Measurements from ENCODE around the gene ZNF579.

ZNF579 gene

DNA sequence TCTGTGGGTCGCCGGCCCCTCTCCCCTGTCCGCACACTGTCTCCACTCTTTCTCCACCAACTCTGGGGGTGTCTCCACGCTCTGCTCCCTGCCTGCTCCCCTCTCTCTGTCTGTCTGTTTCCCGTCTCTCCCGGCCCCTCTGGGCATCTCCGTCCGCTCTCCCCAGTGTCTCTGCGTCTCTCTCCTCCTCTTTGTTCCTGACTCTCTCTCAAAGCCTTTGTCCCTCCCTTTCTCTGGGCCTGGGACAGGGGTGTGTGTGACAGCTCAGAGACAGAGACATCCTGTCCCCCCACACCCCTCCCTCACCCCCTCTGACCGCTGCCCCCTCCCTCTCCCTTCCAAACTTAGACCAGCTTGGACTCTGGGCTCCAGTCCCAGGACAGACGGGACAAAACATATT lies 34.6 kb downstream of the ZNF579 start:
- Histone ChIP-seq H3K9me3 (ENCODE audit: insufficient read depth, low read length, severe bottlenecking) (no peaks in the 10 kb centered on the region), H3K4me2 (ENCODE audit: insufficient read depth, low read length) (no peak overlapping the region), H2AFZ (ENCODE audit: low read depth, low read length) (no peak overlapping the region), H3K27me3 (ENCODE audit: insufficient read depth, low read length, poor library complexity) (no peaks in the 10 kb centered on the region), H3K4me3 (ENCODE audit: low read depth in 1 of 2, low read length in 2 of 2) (no peak overlapping the region), H3K36me3 (ENCODE audit: insufficient read depth, low read length) (no peaks in the 10 kb centered on the region), H4K20me1 (ENCODE audit: insufficient read depth, low read length) (no peaks in the 10 kb centered on the region), H3K4me1 (ENCODE audit: insufficient read depth, low read length) (no peaks in the 10 kb centered on the region), H3K27ac (ENCODE audit: low read length) (no peak overlapping the region), H3K79me2 (ENCODE audit: insufficient read depth, low read length) (no peaks in the 10 kb centered on the region), H3K9ac (ENCODE audit: low read depth, low read length) (no peak overlapping the region)
- DNase-seq = no peak
- no peak for ATAC-seq (ENCODE audit: insufficient read depth, low read depth)
- TF ChIP-seq, protein P1, sequence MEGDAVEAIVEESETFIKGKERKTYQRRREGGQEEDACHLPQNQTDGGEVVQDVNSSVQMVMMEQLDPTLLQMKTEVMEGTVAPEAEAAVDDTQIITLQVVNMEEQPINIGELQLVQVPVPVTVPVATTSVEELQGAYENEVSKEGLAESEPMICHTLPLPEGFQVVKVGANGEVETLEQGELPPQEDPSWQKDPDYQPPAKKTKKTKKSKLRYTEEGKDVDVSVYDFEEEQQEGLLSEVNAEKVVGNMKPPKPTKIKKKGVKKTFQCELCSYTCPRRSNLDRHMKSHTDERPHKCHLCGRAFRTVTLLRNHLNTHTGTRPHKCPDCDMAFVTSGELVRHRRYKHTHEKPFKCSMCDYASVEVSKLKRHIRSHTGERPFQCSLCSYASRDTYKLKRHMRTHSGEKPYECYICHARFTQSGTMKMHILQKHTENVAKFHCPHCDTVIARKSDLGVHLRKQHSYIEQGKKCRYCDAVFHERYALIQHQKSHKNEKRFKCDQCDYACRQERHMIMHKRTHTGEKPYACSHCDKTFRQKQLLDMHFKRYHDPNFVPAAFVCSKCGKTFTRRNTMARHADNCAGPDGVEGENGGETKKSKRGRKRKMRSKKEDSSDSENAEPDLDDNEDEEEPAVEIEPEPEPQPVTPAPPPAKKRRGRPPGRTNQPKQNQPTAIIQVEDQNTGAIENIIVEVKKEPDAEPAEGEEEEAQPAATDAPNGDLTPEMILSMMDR (IDR thresholded peaks at IDR 0.05; ENCODE audit: borderline replicate concordance, extremely low read depth, low read length, poor library complexity, severe bottlenecking) = no peak
- no peak for TF ChIP-seq EZH2 (IDR thresholded peaks at IDR 0.05; ENCODE audit: borderline replicate concordance, low read depth, low read length, severe bottlenecking)

DNA sequence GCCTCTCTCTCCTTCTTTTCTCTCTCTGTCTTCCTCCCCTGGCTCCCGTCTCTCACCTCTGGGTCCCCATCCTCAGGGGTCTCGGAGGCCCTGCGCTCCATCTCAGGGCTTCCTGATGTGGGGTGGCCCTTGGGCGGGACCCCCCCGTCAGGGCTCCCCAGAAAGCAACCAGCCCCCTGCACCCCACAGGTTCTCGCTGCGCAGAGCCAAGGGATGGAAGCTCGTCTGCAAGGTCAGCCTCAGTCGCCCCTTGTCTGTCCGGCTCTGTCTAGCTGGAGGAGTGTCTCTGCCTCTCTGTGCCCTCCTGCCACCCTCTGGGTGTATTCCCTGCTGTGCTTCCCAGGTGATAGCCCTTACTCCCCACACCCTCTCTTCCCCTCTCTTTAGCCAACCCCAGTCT lies 35.2 kb downstream of the ZNF579 start, which contains the start of gene SBK3:
Gene SBK3, minus strand, starts transcription at position 101 of the 400 bp plus-strand sequence. Its CDS starts 0 bp downstream, at position 101.
- Histone ChIP-seq H3K27me3 (ENCODE audit: insufficient read depth, low read length, poor library complexity) (no peaks in the 10 kb centered on the region), H3K9ac (ENCODE audit: low read depth, low read length) (no peak within 1 kb of the TSS), H3K4me2 (ENCODE audit: insufficient read depth, low read length) (no peak within 1 kb of the TSS), H3K4me1 (ENCODE audit: insufficient read depth, low read length) (no peaks in the 10 kb centered on the region), H3K79me2 (ENCODE audit: insufficient read depth, low read length) (no peaks in the 10 kb centered on the region), H3K9me3 (ENCODE audit: insufficient read depth, low read length, severe bottlenecking) (no peaks in the 10 kb centered on the region), H3K27ac (ENCODE audit: low read length) (no peak within 1 kb of the TSS), H2AFZ (ENCODE audit: low read depth, low read length) (no peak within 1 kb of the TSS), H4K20me1 (ENCODE audit: insufficient read depth, low read length) (no peaks in the 10 kb centered on the region), H3K4me3 (ENCODE audit: low read depth in 1 of 2, low read length in 2 of 2) (no peak within 1 kb of the TSS), H3K36me3 (ENCODE audit: insufficient read depth, low read length) (no peaks in the 10 kb centered on the region)
- ATAC-seq (ENCODE audit: insufficient read depth, low read depth) = no peak
- TF ChIP-seq EZH2 (IDR thresholded peaks at IDR 0.05; ENCODE audit: borderline replicate concordance, low read depth, low read length, severe bottlenecking) = no peak
- TF ChIP-seq, protein P1 (IDR thresholded peaks at IDR 0.05; ENCODE audit: borderline replicate concordance, extremely low read depth, low read length, poor library complexity, severe bottlenecking) = no peak
- DNase-seq = no peak

DNA sequence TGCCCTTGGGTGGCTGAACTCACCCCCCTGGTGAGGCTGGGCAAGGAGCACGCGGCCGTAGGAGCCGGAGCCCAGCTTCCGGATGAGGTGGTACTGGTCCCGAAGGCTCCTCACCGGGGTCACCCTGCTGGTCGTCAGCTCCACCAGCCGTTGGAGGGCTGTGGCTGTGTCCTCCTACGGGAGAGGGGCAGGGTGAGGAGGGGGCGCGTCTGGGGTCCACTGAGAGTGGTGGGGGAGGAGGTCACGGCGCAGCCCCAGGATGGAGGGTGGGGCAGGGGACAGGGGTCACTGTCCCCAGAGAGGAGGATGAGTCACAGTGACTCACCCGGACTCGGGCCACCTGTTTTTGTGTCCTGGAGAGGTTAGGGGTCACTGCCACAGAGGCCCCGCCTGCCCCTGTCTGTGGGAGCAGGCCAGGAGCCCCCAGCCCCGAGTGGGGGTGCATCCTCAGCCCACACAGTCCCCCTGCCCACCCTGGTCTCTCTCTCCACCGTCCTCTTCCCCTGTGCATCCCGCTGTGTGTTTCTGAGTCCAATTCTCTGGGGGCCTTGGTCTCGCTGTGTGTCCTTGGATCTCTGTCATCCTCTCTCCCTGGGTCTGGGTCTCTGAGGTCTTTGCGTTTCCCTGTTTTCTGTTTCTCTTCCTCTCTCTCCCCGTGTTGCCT lies 35.7 kb downstream of the ZNF579 start:
- no peaks in the 10 kb centered on the region for H3K79me2 ChIP-seq (ENCODE audit: insufficient read depth, low read length)
- ATAC-seq (ENCODE audit: insufficient read depth, low read depth) = no peak
- DNase-seq = no peak
- no peak overlapping the region for H3K27ac ChIP-seq (ENCODE audit: low read length)
- H3K9me3 ChIP-seq (ENCODE audit: insufficient read depth, low read length, severe bottlenecking) = no peaks in the 10 kb centered on the region
- H3K9ac ChIP-seq (ENCODE audit: low read depth, low read length) = no peak overlapping the region
- H2AFZ ChIP-seq (ENCODE audit: low read depth, low read length) = no peak overlapping the region
- no peaks in the 10 kb centered on the region for H3K27me3 ChIP-seq (ENCODE audit: insufficient read depth, low read length, poor library complexity)
- H4K20me1 ChIP-seq (ENCODE audit: insufficient read depth, low read length) = no peaks in the 10 kb centered on the region
- no peak for TF ChIP-seq EZH2 (IDR thresholded peaks at IDR 0.05; ENCODE audit: borderline replicate concordance, low read depth, low read length, severe bottlenecking)
- TF ChIP-seq, protein P1 (IDR thresholded peaks at IDR 0.05; ENCODE audit: borderline replicate concordance, extremely low read depth, low read length, poor library complexity, severe bottlenecking) = no peak
- H3K4me3 ChIP-seq (ENCODE audit: low read depth in 1 of 2, low read length in 2 of 2) = no peak overlapping the region
- no peak overlapping the region for H3K4me2 ChIP-seq (ENCODE audit: insufficient read depth, low read length)
- H3K36me3 ChIP-seq (ENCODE audit: insufficient read depth, low read length) = no peaks in the 10 kb centered on the region
- H3K4me1 ChIP-seq (ENCODE audit: insufficient read depth, low read length) = no peaks in the 10 kb centered on the region

All from DND-41 (cell line).